Panc1 (cell line): ENCODE data around the gene IGFBP1.

Experiments
- CTCF ChIP-seq: fragments of 450-650 bp; IDR thresholded peaks from 2 replicates; pipeline ENCODE4 v1.5.1; 2017; ENCODE audit warnings: mild to moderate bottlenecking
- POLR2AphosphoS5 ChIP-seq: IDR thresholded peaks from 2 replicates; pipeline ENCODE4 v1.6.1; 2012; ENCODE audit warnings: mild to moderate bottlenecking, low read depth, low read length, moderate library complexity

DNA sequence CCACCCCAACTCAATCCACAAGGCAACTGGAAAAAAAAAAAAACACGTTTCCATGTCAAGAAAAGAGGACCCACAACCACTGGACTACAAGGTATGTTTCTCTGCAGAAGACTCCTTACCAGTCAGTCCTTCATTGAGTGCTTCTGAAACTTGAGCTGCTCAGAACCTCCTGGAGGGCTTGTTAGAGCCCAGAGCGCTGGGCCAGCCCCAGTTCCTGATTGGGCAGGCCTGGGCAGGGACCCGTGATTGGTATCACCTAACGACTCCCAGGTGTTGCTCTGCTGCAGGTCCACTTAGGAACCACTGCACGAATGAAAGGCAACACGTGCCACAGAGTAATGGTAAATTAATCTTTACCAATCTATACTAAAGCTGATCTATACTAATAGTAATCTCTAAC, 14.9 kb upstream of the IGFBP1 start:
- TF ChIP-seq CTCF (no peak), POLR2AphosphoS5 (no peak)
